A673 (cell line): ENCODE results near the gene IPO13. TPM values are rescaled to one million over a fixed set of nuclear protein-coding genes. Genes with fewer than 3 reads are reported as not detected.

Experiments
- BruUV-seq: library from RNA; stranded (reverse); fragments of 400-500 nt; replicated peaks from 2 replicates; lab custom pipeline; 2021; lab: Mats Ljungman, UMichigan
- CTCF ChIA-PET: fragments of 300-600 bp; sonication (Branson Sonifier 250); formaldehyde crosslinking; loops from one replicate; lab custom pipeline; 2022; ENCODE audit warnings: antibody characterized with exemption; lab: Charles Lee
- POLR2A ChIA-PET: fragments of 300-600 bp; sonication (Branson Sonifier 250); formaldehyde crosslinking; loops from one replicate; lab custom pipeline; 2022; ENCODE audit warnings: antibody characterized with exemption; ENCODE audit not compliant: low non-redundant PET; lab: Charles Lee
- DNase-seq: peaks from one replicate; pipeline ENCODE4 v3.0.0-alpha.2; 2015; ENCODE audit warnings: low spot score
- H3K27ac ChIP-seq: fragments of 200-600 bp; sonication (generic); 2 replicates; pipeline ENCODE4 v1.5.1; 2016; ENCODE audit warnings: mixed run types, low read depth, mild to moderate bottlenecking, mixed read lengths, antibody characterized with exemption, low read length; ENCODE audit not compliant: poor library complexity, severe bottlenecking
- H3K27me3 ChIP-seq: fragments of 200-600 bp; sonication (generic); replicated peaks from 2 replicates; pipeline ENCODE4 v1.6.1; 2017; ENCODE audit warnings: mixed run types, low read depth, mild to moderate bottlenecking, mixed read lengths, antibody characterized with exemption, low read length; ENCODE audit not compliant: insufficient read depth, poor library complexity
- H3K36me3 ChIP-seq: fragments of 200-600 bp; sonication (generic); 2 replicates; pipeline ENCODE4 v1.6.1; 2016; ENCODE audit warnings: mixed run types, mild to moderate bottlenecking, mixed read lengths, antibody characterized with exemption, low read length; ENCODE audit not compliant: insufficient read depth, poor library complexity, severe bottlenecking
- H3K4me1 ChIP-seq: fragments of 200-600 bp; sonication (generic); 2 replicates; pipeline ENCODE4 v1.6.1; 2017; ENCODE audit warnings: mixed run types, mild to moderate bottlenecking, mixed read lengths, antibody characterized with exemption, low read length; ENCODE audit not compliant: insufficient read depth, poor library complexity, severe bottlenecking
- H3K4me3 ChIP-seq: fragments of 200-600 bp; sonication (generic); 2 replicates; pipeline ENCODE4 v1.5.1; 2016; ENCODE audit warnings: low read depth, mixed run types, mild to moderate bottlenecking, mixed read lengths, low read length; ENCODE audit not compliant: poor library complexity, severe bottlenecking
- H3K9me3 ChIP-seq: fragments of 200-600 bp; sonication (generic); 2 replicates; pipeline ENCODE4 v1.6.1; 2016; ENCODE audit warnings: mixed run types, low read depth, mild to moderate bottlenecking, mixed read lengths, antibody characterized with exemption, low read length; ENCODE audit not compliant: poor library complexity, severe bottlenecking
- CTCF ChIP-seq: fragments of 300-800, 200-600 bp; sonication (generic); conservative IDR thresholded peaks from 2 replicates; pipeline ENCODE4 v1.5.1; 2017; ENCODE audit warnings: low read depth, mild to moderate bottlenecking, antibody characterized with exemption, low read length, moderate library complexity, mixed read lengths
- EZH2 ChIP-seq: fragments of 200-600 bp; sonication (generic); IDR thresholded peaks from 2 replicates; pipeline ENCODE4 v1.6.1; 2017; ENCODE audit warnings: borderline replicate concordance, low read depth, mild to moderate bottlenecking, mixed read lengths, antibody characterized with exemption, low read length; ENCODE audit not compliant: poor library complexity, severe bottlenecking
- intact Hi-C: fragments of 100-400 bp; cut with micrococcal nuclease; formaldehyde crosslinking; loops from one replicate; pipeline ENCODE4 v1.10.0; 2022; ENCODE audit not compliant: unreplicated experiment
- total RNA-seq: library from RNA; stranded (reverse); gene quantifications from 2 replicates; pipeline ENCODE4 v1.2.3, GENCODE V29; 2021

Gene IPO13
- total RNA-seq, 1 experiment from 2014 or later = 53.4 TPM

GRCh38 chr1:43901196-43901961 lies 45.4 kb upstream of the IPO13 start:
- Histone ChIP-seq H3K36me3 (no peaks in the 10 kb centered on the region), H3K27ac (no peak overlapping the region), H3K4me3 (no peak overlapping the region), H3K4me1 (no peaks in the 10 kb centered on the region), H3K9me3 (no peaks in the 10 kb centered on the region), H3K27me3 (no peaks in the 10 kb centered on the region)
- intact Hi-C loops = no loop called here
- DNase-seq = no peak
- TF ChIP-seq EZH2 (no peak), CTCF (no peak)
- CTCF ChIA-PET = no interaction called here
- POLR2A ChIA-PET = no interaction called here
- BruUV-seq = no TSS peak

GRCh38 chr1:43902058-43902831 lies 44.5 kb upstream of the IPO13 start:
- Histone ChIP-seq H3K27ac (no peak overlapping the region), H3K4me3 (no peak overlapping the region), H3K9me3 (no peaks in the 10 kb centered on the region), H3K4me1 (no peaks in the 10 kb centered on the region), H3K36me3 (no peaks in the 10 kb centered on the region), H3K27me3 (no peaks in the 10 kb centered on the region)
- BruUV-seq = no TSS peak
- no peak for DNase-seq
- ChIA-PET CTCF (no interaction called here), POLR2A (no interaction called here)
- intact Hi-C loops = no loop called here
- TF ChIP-seq EZH2 (no peak), CTCF (no peak)

- no peak for DNase-seq
- ChIA-PET POLR2A (no interaction called here), CTCF (no interaction called here)
- TF ChIP-seq CTCF (no peak), EZH2 (no peak)
- no peak overlapping the region for H3K27ac ChIP-seq
- BruUV-seq = no TSS peak
- intact Hi-C loops = no loop called here
- no peaks in the 10 kb centered on the region for H3K4me1 ChIP-seq
- no peaks in the 10 kb centered on the region for H3K9me3 ChIP-seq
- H3K4me3 ChIP-seq = no peak overlapping the region
- no peaks in the 10 kb centered on the region for H3K27me3 ChIP-seq
- no peaks in the 10 kb centered on the region for H3K36me3 ChIP-seq
Observed at GRCh38 chr1:43904660-43905551, 41.8 kb upstream of the IPO13 start.
